K562 (cell line): Measurements from ENCODE around the gene SMPDL3B. TPM values are rescaled to one million over a fixed set of nuclear protein-coding genes. Genes with fewer than 3 reads are reported as not detected.

ENCODE experiments used
- ATAC-seq: fragments of 200-7000 bp; cut with Tn5 transposase; 3 replicates; pipeline ENCODE4 v1.9.1; 2020; ENCODE audit warnings: moderate library complexity
- BruUV-seq: library from RNA; stranded (reverse); fragments of 400-500 nt; replicated peaks from 2 replicates; lab custom pipeline; 2021; lab: Mats Ljungman, UMichigan
- CTCF ChIA-PET: fragments of 300-600 bp; formaldehyde crosslinking; extraction: SDS; loops from one replicate; lab custom pipeline; 2021; ENCODE audit warnings: low intra/inter-chr PET ratio; lab: Yijun Ruan, JAX
- POLR2A ChIA-PET: fragments of 300-600, 350-650 bp; sonication (Branson Sonifier 250); formaldehyde crosslinking; extraction: SDS; loops from one replicate; lab custom pipeline; 2021; ENCODE audit warnings: antibody characterized with exemption, inconsistent platforms; lab: Yijun Ruan, JAX
- DNase-seq, 4 experiments: peaks; one replicate each; pipeline versions ENCODE4 v3.0.0 to v3.0.0-alpha.2; 2011 to 2018; ENCODE audit warnings: low spot score in 3 of 4, mixed read lengths in 3 of 4; ENCODE audit errors: extremely low read depth in 1 of 4
- FAIRE-seq: peaks from 2 replicates; lab custom pipeline; 2011; peaks lifted over from hg19 to GRCh38; lab: Jason Lieb, UNC
- H2AFZ ChIP-seq: 2 replicates; pipeline ENCODE4 v1.6.0; 2011; ENCODE audit warnings: low read depth, low read length, control low read depth, inconsistent platforms
- H3K27ac ChIP-seq: fragments of 200-600 bp; 3 replicates; pipeline ENCODE4 v1.8.0; 2011; ENCODE audit warnings: low read depth, mild to moderate bottlenecking, control low read depth, inconsistent platforms, low read length, moderate library complexity, mixed read lengths; ENCODE audit errors: extremely low read depth
- H3K27me3 ChIP-seq, 2 experiments: fragments of 300-600 bp in 1 of 2; 2 replicates in 1 of 2; 3 replicates in 1 of 2; pipeline versions ENCODE4 v1.6.0 to v1.8.0; 2011; ENCODE audit warnings: inconsistent platforms in 2 of 2, low read length in 2 of 2, mild to moderate bottlenecking in 1 of 2, mixed read lengths in 1 of 2, moderate library complexity in 1 of 2; ENCODE audit not compliant: control insufficient read depth in 2 of 2, insufficient read depth in 2 of 2
- H3K36me3 ChIP-seq: fragments of 300-600 bp; 3 replicates; pipeline ENCODE4 v1.8.0; 2011; ENCODE audit warnings: mild to moderate bottlenecking, low read length, inconsistent platforms; ENCODE audit not compliant: control insufficient read depth, insufficient read depth
- H3K4me1 ChIP-seq, 2 experiments: fragments of 200-600 bp in 1 of 2; replicated peaks in 1 of 2; 2 replicates in 1 of 2; 3 replicates in 1 of 2; pipeline versions ENCODE4 v1.5.1 to v1.8.0; 2011; ENCODE audit warnings: inconsistent platforms in 2 of 2, low read length in 2 of 2, mild to moderate bottlenecking in 1 of 2, mixed read lengths in 1 of 2, moderate library complexity in 1 of 2; ENCODE audit not compliant: control insufficient read depth in 2 of 2, insufficient read depth in 2 of 2
- H3K4me2 ChIP-seq: 2 replicates; pipeline ENCODE4 v1.6.1; 2011; ENCODE audit warnings: low read length, control low read depth, inconsistent platforms, mixed read lengths; ENCODE audit not compliant: insufficient read depth
- H3K4me3 ChIP-seq: fragments of 200-600 bp; sonication (generic), shearing (Covaris generic); 2 replicates; pipeline ENCODE4 v1.5.1; 2016; ENCODE audit warnings: control low read depth, inconsistent platforms
- H3K79me2 ChIP-seq: fragments of 200-600 bp; 3 replicates; pipeline ENCODE4 v1.8.0; 2011; ENCODE audit warnings: low read length, inconsistent platforms; ENCODE audit not compliant: control insufficient read depth, insufficient read depth
- H3K9ac ChIP-seq, 2 experiments: 2 replicates each; pipeline versions ENCODE4 v1.6.0 to v1.6.1; 2011; ENCODE audit warnings: low read depth in 2 of 2, low read length in 2 of 2, control low read depth in 1 of 2, inconsistent platforms in 1 of 2, mild to moderate bottlenecking in 1 of 2, mixed read lengths in 1 of 2; ENCODE audit not compliant: insufficient read depth in 1 of 2
- H3K9me1 ChIP-seq: one replicate; pipeline ENCODE4 v1.6.0; 2011; ENCODE audit warnings: inconsistent platforms, mild to moderate bottlenecking, low read length, moderate library complexity; ENCODE audit not compliant: control insufficient read depth, insufficient read depth
- H3K9me3 ChIP-seq: replicated peaks from 2 replicates; pipeline ENCODE4 v1.5.1; 2011; ENCODE audit warnings: low read depth, low read length, inconsistent platforms; ENCODE audit not compliant: control insufficient read depth, insufficient read depth
- H4K20me1 ChIP-seq: replicated peaks from 2 replicates; pipeline ENCODE4 v1.6.1; 2011; ENCODE audit warnings: low read length, inconsistent platforms, mixed read lengths; ENCODE audit not compliant: control insufficient read depth, insufficient read depth
- ATF1 ChIP-seq, 2 experiments: fragments of 450-650 bp in 1 of 2; IDR thresholded peaks; 2 replicates each; pipeline ENCODE4 v1.6.1; 2016; ENCODE audit warnings: missing compliant biosample characterization in 1 of 2, missing genetic modification characterization in 1 of 2
- ETV1 ChIP-seq: fragments of 450-650 bp; conservative IDR thresholded peaks from 2 replicates; pipeline ENCODE4 v1.6.1; 2016; ENCODE audit warnings: missing genetic modification characterization, control low read depth, low read depth, missing compliant biosample characterization
- FOS ChIP-seq: IDR thresholded peaks from 3 replicates; pipeline ENCODE4 v1.6.1; 2011; ENCODE audit not compliant: insufficient read length; ENCODE audit errors: extremely low read depth
- GABPA ChIP-seq: fragments of 200-800 bp; sonication (Bioruptor generic); conservative IDR thresholded peaks from 2 replicates; pipeline ENCODE4 v1.6.1; 2016; ENCODE audit warnings: low read depth, missing genetic modification characterization, missing compliant biosample characterization
- HDAC3 ChIP-seq: fragments of 450-650 bp; IDR thresholded peaks from 2 replicates; pipeline ENCODE4 v1.6.1; 2018; ENCODE audit warnings: borderline replicate concordance, mild to moderate bottlenecking, moderate library complexity; ENCODE audit not compliant: partially characterized antibody
- JUNB ChIP-seq: fragments of 450-650 bp; formaldehyde crosslinking; conservative IDR thresholded peaks from 2 replicates; pipeline ENCODE4 v1.4.0; 2020; ENCODE audit warnings: mild to moderate bottlenecking
- LEF1 ChIP-seq: fragments of 450-650 bp; IDR thresholded peaks from 2 replicates; pipeline ENCODE4 v1.6.1; 2016; ENCODE audit warnings: mild to moderate bottlenecking
- MYNN ChIP-seq, 2 experiments: sonication (generic); formaldehyde crosslinking in 1 of 2; IDR thresholded peaks; 2 replicates each; pipeline versions ENCODE4 v1.5.0 to v1.6.1; 2016 to 2020; ENCODE audit warnings: antibody characterized with exemption in 1 of 2, missing genetic modification reagents in 1 of 2
- NFATC3 ChIP-seq: fragments of 450-650 bp; IDR thresholded peaks from 2 replicates; pipeline ENCODE4 v1.6.1; 2017; ENCODE audit warnings: mild to moderate bottlenecking
- SIRT6 ChIP-seq: IDR thresholded peaks from one replicate; pipeline ENCODE4 v1.6.1; 2012; ENCODE audit warnings: low read depth, mild to moderate bottlenecking, control low read depth, inconsistent platforms, low read length, moderate library complexity
- WGBS: fragments of 100-300 bp; shearing (Covaris generic); methylation state at CpG from one replicate; pipeline ENCODE4 v1.1.6; 2016; ENCODE audit warnings: low coverage, mixed read lengths; ENCODE audit not compliant: insufficient coverage; ENCODE audit errors: missing lambda C conversion rate; 5-methylcytosine and 5-hydroxymethylcytosine counted together
- in situ Hi-C: fragments of 300-500 bp; cut with MboI; formaldehyde crosslinking; loops from 4 replicates; pipeline ENCODE4 v1.15.0; 2018; ENCODE audit warnings: inconsistent platforms, mixed read lengths
- intact Hi-C: fragments of 100-400 bp; cut with micrococcal nuclease; formaldehyde crosslinking; loops from 2 replicates; pipeline ENCODE4 v1.14.2; 2022
- polyA plus RNA-seq, 8 experiments: library from polyadenylated mRNA; depleted of rRNA in 4 of 8; stranded (reverse) in 5 of 8; unstranded in 3 of 8; fragments of >200 nt; fragmentation: Nextera tagmentation in 2 of 8; fragmentation: Illumina TruSeq in 1 of 8; extraction: Ambion mirVana in 2 of 8; extraction: Trizol in 1 of 8; gene quantifications; 2 replicates each; pipeline versions ENCODE4 v1.2.1 to v1.2.3, GENCODE V29; 2011 to 2014; ENCODE audit warnings: inconsistent platforms in 1 of 8, missing spikeins in 1 of 8
- total RNA-seq, 7 experiments: library from RNA; depleted of rRNA in 6 of 7; stranded (reverse); fragments of >200 nt in 6 of 7; fragmentation: Illumina TruSeq in 2 of 7; extraction: Trizol in 2 of 7; gene quantifications; 2 replicates each; pipeline versions ENCODE4 v1.2.1 to v1.2.3, GENCODE V29; 2011 to 2021; ENCODE audit warnings: low replicate concordance in 1 of 7
- TF ChIP-seq, protein P1 (sequence below): sonication (generic); IDR thresholded peaks from 2 replicates; pipeline ENCODE4 v1.6.1; 2016
- TF ChIP-seq, protein P2 (sequence below): fragments of 450-650 bp; formaldehyde crosslinking; IDR thresholded peaks from 2 replicates; pipeline ENCODE4 v1.4.0; 2020; ENCODE audit warnings: mild to moderate bottlenecking, moderate library complexity
- TF ChIP-seq, protein P3 (sequence below): fragments of 200-800 bp; sonication (Bioruptor generic); IDR thresholded peaks from 2 replicates; pipeline ENCODE4 v1.6.1; 2016; ENCODE audit warnings: missing genetic modification characterization, missing compliant biosample characterization

The SMPDL3B gene
- total and polyA plus RNA-seq, 9 of the 15 experiments (the other 6 are each of a cell fraction or from before 2014, with no cell fraction given) = 0.07 to 1.2 (median 0.73) TPM

DNA sequence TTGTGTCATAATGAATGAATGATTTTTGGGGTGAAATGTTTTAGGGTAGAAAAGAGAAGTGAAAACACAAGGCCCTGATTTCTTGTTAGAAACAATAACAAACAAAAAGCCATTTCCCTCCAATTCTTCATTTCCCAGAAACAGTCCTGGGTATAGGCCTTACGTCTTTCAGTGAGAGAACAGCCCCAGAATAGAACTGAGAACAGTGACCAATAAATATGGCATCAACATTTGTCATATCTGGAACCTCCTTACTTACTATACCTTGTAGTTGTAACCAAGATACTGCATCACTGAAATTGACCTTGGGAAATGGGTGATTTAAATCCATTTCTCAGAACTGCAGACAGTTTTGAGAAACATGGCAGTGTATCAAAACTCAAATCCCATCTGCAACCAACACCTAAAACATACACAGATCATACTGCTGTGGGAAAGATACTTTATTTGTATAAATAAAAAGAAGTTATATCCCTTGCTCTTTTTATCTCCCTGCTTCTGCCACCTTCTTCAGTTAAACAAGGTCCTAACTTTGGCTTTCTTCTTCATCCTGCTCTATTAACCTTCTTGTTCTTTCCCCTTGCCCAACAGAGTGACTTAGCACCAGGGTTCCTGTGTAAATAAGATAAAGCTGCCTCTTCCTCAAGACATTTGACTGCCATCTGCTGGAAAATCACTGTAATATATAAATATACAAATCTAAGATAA is 44.5 kb downstream of the SMPDL3B start:
- ATAC-seq = peak; percentile 93
- BruUV-seq = no TSS peak
- Histone ChIP-seq H3K36me3 (peaks cover 34% of the 10 kb centered on the region), H3K9me1 (no peaks in the 10 kb centered on the region), H3K27ac (peak overlapping the region; percentile 81), H3K4me2 (peak overlapping the region; percentile 48), H3K9me3 (no peaks in the 10 kb centered on the region), H2AFZ (peak overlapping the region; percentile 15), H3K27me3 (no peaks in the 10 kb centered on the region), H3K4me3 (no peak overlapping the region), H4K20me1 (no peaks in the 10 kb centered on the region), H3K4me1 (peaks cover 5 to 18% of the 10 kb centered on the region in 2 experiments; a peak in 4 of 5 replicates), H3K9ac (peak overlapping the region in 1 of 2 experiments; percentile 46; a peak in 2 of 4 replicates), H3K79me2 (no peaks in the 10 kb centered on the region)
- ChIA-PET CTCF (interaction anchor here (0.6 to 2.7 kb wide), 11 partner anchors 22 to 371 kb away, joined by 3 to 44 read pairs (median 5); no protein-coding TSS in a partner anchor), POLR2A (interaction anchor here (0.7 to 3.0 kb wide), 6 partner anchors 8 to 138 kb away, joined by 3 to 13 read pairs (median 4); no protein-coding TSS in a partner anchor)
- DNase-seq = peak; percentile 67 to 90 (median 79)
- FAIRE-seq = peak; percentile 88
- in situ Hi-C loops (no loop called here), intact Hi-C loops (loop anchor here (1.0 to 5.0 kb wide), 4 partner anchors 39 to 307 kb away; partner anchors contain the start of gene IFI6)
- WGBS = 20% methylated on average over 1 of the region's 1 CpG
- TF ChIP-seq MYNN (IDR thresholded peaks at IDR 0.05) = peak; percentile 68
- no peak for TF ChIP-seq MYNN (CRISPR knock-in tag; IDR thresholded peaks at IDR 0.05)
- TF ChIP-seq ATF1 (CRISPR knock-in tag; IDR thresholded peaks at IDR 0.05) = no peak
- TF ChIP-seq ATF1 (tag; IDR thresholded peaks at IDR 0.05) = peak; percentile 42; the same call in 1 of the 2 replicates
- no peak for TF ChIP-seq FOS
- TF ChIP-seq LEF1 = peak; percentile 97
- TF ChIP-seq ETV1 (tag) = peak; percentile 35; the same call in 1 of the 2 replicates
- TF ChIP-seq HDAC3 = peak; percentile 81
- TF ChIP-seq SIRT6 = no peak
- no peak for TF ChIP-seq JUNB (CRISPR knock-in tag)
- TF ChIP-seq NFATC3 = peak; percentile 52; the same call in 1 of the 2 replicates
- TF ChIP-seq, protein P1, sequence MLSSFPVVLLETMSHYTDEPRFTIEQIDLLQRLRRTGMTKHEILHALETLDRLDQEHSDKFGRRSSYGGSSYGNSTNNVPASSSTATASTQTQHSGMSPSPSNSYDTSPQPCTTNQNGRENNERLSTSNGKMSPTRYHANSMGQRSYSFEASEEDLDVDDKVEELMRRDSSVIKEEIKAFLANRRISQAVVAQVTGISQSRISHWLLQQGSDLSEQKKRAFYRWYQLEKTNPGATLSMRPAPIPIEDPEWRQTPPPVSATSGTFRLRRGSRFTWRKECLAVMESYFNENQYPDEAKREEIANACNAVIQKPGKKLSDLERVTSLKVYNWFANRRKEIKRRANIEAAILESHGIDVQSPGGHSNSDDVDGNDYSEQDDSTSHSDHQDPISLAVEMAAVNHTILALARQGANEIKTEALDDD = peak; percentile 51; the same call in 1 of the 2 replicates
- TF ChIP-seq, protein P2, sequence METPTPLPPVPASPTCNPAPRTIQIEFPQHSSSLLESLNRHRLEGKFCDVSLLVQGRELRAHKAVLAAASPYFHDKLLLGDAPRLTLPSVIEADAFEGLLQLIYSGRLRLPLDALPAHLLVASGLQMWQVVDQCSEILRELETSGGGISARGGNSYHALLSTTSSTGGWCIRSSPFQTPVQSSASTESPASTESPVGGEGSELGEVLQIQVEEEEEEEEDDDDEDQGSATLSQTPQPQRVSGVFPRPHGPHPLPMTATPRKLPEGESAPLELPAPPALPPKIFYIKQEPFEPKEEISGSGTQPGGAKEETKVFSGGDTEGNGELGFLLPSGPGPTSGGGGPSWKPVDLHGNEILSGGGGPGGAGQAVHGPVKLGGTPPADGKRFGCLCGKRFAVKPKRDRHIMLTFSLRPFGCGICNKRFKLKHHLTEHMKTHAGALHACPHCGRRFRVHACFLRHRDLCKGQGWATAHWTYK (CRISPR knock-in tag) = no peak
- TF ChIP-seq GABPA (tag) = no peak
- TF ChIP-seq, protein P3, sequence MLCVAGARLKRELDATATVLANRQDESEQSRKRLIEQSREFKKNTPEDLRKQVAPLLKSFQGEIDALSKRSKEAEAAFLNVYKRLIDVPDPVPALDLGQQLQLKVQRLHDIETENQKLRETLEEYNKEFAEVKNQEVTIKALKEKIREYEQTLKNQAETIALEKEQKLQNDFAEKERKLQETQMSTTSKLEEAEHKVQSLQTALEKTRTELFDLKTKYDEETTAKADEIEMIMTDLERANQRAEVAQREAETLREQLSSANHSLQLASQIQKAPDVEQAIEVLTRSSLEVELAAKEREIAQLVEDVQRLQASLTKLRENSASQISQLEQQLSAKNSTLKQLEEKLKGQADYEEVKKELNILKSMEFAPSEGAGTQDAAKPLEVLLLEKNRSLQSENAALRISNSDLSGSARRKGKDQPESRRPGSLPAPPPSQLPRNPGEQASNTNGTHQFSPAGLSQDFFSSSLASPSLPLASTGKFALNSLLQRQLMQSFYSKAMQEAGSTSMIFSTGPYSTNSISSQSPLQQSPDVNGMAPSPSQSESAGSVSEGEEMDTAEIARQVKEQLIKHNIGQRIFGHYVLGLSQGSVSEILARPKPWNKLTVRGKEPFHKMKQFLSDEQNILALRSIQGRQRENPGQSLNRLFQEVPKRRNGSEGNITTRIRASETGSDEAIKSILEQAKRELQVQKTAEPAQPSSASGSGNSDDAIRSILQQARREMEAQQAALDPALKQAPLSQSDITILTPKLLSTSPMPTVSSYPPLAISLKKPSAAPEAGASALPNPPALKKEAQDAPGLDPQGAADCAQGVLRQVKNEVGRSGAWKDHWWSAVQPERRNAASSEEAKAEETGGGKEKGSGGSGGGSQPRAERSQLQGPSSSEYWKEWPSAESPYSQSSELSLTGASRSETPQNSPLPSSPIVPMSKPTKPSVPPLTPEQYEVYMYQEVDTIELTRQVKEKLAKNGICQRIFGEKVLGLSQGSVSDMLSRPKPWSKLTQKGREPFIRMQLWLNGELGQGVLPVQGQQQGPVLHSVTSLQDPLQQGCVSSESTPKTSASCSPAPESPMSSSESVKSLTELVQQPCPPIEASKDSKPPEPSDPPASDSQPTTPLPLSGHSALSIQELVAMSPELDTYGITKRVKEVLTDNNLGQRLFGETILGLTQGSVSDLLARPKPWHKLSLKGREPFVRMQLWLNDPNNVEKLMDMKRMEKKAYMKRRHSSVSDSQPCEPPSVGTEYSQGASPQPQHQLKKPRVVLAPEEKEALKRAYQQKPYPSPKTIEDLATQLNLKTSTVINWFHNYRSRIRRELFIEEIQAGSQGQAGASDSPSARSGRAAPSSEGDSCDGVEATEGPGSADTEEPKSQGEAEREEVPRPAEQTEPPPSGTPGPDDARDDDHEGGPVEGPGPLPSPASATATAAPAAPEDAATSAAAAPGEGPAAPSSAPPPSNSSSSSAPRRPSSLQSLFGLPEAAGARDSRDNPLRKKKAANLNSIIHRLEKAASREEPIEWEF (CRISPR knock-in tag) = peak; percentile 63; the same call in 1 of the 2 replicates
